Neural cell (in vitro differentiated cells): ENCODE data around the gene BCL2. TPM values are rescaled to one million over a fixed set of nuclear protein-coding genes. Genes with fewer than 3 reads are reported as not detected.

ENCODE experiments used
- H2AFZ ChIP-seq: fragments of 200-600, 300-800 bp; sonication (generic), shearing (Covaris generic); 2 replicates; pipeline ENCODE4 v1.6.0; 2014; ENCODE audit warnings: low read depth, mild to moderate bottlenecking, antibody characterized with exemption, low read length, moderate library complexity
- H3F3A ChIP-seq: fragments of 200-600 bp; shearing (Covaris generic); 2 replicates; pipeline ENCODE4 v1.6.1; 2016; ENCODE audit warnings: mild to moderate bottlenecking, moderate library complexity, mixed read lengths, antibody characterized with exemption, low read length; ENCODE audit not compliant: insufficient read depth, poor library complexity, severe bottlenecking
- H3K27ac ChIP-seq: fragments of 200-600, 300-800 bp; sonication (generic), shearing (Covaris generic); 2 replicates; pipeline ENCODE4 v1.5.1; 2014; ENCODE audit warnings: mild to moderate bottlenecking, low read length, moderate library complexity
- H3K27me3 ChIP-seq: fragments of 300-800, 200-600 bp; sonication (generic), shearing (Covaris generic); 2 replicates; pipeline ENCODE4 v1.6.0; 2014; ENCODE audit warnings: mild to moderate bottlenecking, low read depth, low read length, moderate library complexity; ENCODE audit not compliant: insufficient read depth
- H3K36me3 ChIP-seq: fragments of 300-800, 200-600 bp; sonication (generic), shearing (Covaris generic); 2 replicates; pipeline ENCODE4 v1.5.1; 2014; ENCODE audit warnings: mild to moderate bottlenecking, antibody characterized with exemption, low read length, moderate library complexity; ENCODE audit not compliant: insufficient read depth
- H3K4me2 ChIP-seq: fragments of 300-800, 200-600 bp; sonication (generic), shearing (Covaris generic); 2 replicates; pipeline ENCODE4 v1.6.0; 2014; ENCODE audit warnings: mild to moderate bottlenecking, low read length
- H3K4me3 ChIP-seq: fragments of 300-800, 200-600 bp; sonication (generic), shearing (Covaris generic); 2 replicates; pipeline ENCODE4 v1.5.1; 2014; ENCODE audit warnings: mild to moderate bottlenecking, low read length, moderate library complexity
- H3K79me2 ChIP-seq: fragments of 200-600 bp; shearing (Covaris generic); replicated peaks from 2 replicates; pipeline ENCODE4 v1.6.0; 2014; ENCODE audit warnings: mild to moderate bottlenecking, low read length, moderate library complexity; ENCODE audit not compliant: insufficient read depth
- H3K9ac ChIP-seq: fragments of 300-800, 200-600 bp; sonication (generic), shearing (Covaris generic); 2 replicates; pipeline ENCODE4 v1.6.1; 2016; ENCODE audit warnings: mild to moderate bottlenecking, low read length, mixed read lengths
- H3K9me2 ChIP-seq: fragments of 200-600 bp; shearing (Covaris generic); 2 replicates; pipeline ENCODE4 v1.6.1; 2016; ENCODE audit warnings: mild to moderate bottlenecking, low read length, mixed read lengths; ENCODE audit not compliant: insufficient read depth
- H3K9me3 ChIP-seq: fragments of 200-600, 300-800 bp; sonication (generic), shearing (Covaris generic); 2 replicates; pipeline ENCODE4 v1.6.1; 2016; ENCODE audit warnings: mild to moderate bottlenecking, mixed run types, low read length, moderate library complexity, mixed read lengths
- H4K20me1 ChIP-seq: fragments of 200-600 bp; shearing (Covaris generic); 2 replicates; pipeline ENCODE4 v1.6.1; 2016; ENCODE audit warnings: mild to moderate bottlenecking, mixed run types; ENCODE audit not compliant: insufficient read depth
- CTCF ChIP-seq: fragments of 450-650 bp; IDR thresholded peaks from 2 replicates; pipeline ENCODE4 v1.5.1; 2014; ENCODE audit warnings: antibody characterized with exemption, mild to moderate bottlenecking, moderate library complexity; ENCODE audit not compliant: poor library complexity, severe bottlenecking
- EP300 ChIP-seq: fragments of 450-650 bp; conservative IDR thresholded peaks from 2 replicates; pipeline ENCODE4 v1.6.1; 2014; ENCODE audit warnings: antibody characterized with exemption, mild to moderate bottlenecking, moderate library complexity; ENCODE audit not compliant: poor library complexity, severe bottlenecking
- EZH2 ChIP-seq: fragments of 200-600, 300-800 bp; shearing (Covaris generic), sonication (generic); IDR thresholded peaks from 2 replicates; pipeline ENCODE4 v1.6.1; 2014; ENCODE audit warnings: antibody characterized with exemption, low read length, borderline replicate concordance, mild to moderate bottlenecking; ENCODE audit not compliant: insufficient read depth, poor library complexity, severe bottlenecking
- MXI1 ChIP-seq: fragments of 450-650 bp; conservative IDR thresholded peaks from 2 replicates; pipeline ENCODE4 v1.6.1; 2014; ENCODE audit warnings: antibody characterized with exemption, mild to moderate bottlenecking; ENCODE audit not compliant: poor library complexity, severe bottlenecking
- POLR2AphosphoS5 ChIP-seq: IDR thresholded peaks from 2 replicates; pipeline ENCODE4 v1.6.1; 2012
- RAD21 ChIP-seq: fragments of 450-650 bp; conservative IDR thresholded peaks from 2 replicates; pipeline ENCODE4 v1.6.1; 2014; ENCODE audit warnings: antibody characterized with exemption, mild to moderate bottlenecking, moderate library complexity
- REST ChIP-seq: IDR thresholded peaks from 2 replicates; pipeline ENCODE4 v1.6.1; 2012; ENCODE audit warnings: borderline replicate concordance
- SMC3 ChIP-seq: fragments of 450-650 bp; conservative IDR thresholded peaks from 2 replicates; pipeline ENCODE4 v1.6.1; 2014; ENCODE audit warnings: antibody characterized with exemption, mild to moderate bottlenecking, moderate library complexity; ENCODE audit not compliant: poor library complexity
- TAF1 ChIP-seq: IDR thresholded peaks from 2 replicates; pipeline ENCODE4 v1.6.1; 2012; ENCODE audit warnings: low read depth
- polyA plus RNA-seq: library from polyadenylated mRNA; depleted of rRNA; stranded (reverse); fragments of >200 nt; gene quantifications from 2 replicates; pipeline ENCODE4 v1.2.3, GENCODE V29; 2014

Gene BCL2
- polyA plus RNA-seq, 1 donor from 2014 or later = 3.4 TPM

GRCh38 chr18:63142594-63143225 lies 176.9 kb downstream of the BCL2 start:
- Histone ChIP-seq H3K9ac (no peak overlapping the region), H2AFZ (no peak overlapping the region), H3K9me2 (no peaks in the 10 kb centered on the region), H3F3A (no peaks in the 10 kb centered on the region), H3K36me3 (no peaks in the 10 kb centered on the region), H3K27ac (no peak overlapping the region), H4K20me1 (no peaks in the 10 kb centered on the region), H3K27me3 (no peaks in the 10 kb centered on the region), H3K4me3 (no peak overlapping the region), H3K4me2 (no peak overlapping the region), H3K9me3 (no peaks in the 10 kb centered on the region), H3K79me2 (no peaks in the 10 kb centered on the region)
- TF ChIP-seq CTCF (no peak), RAD21 (no peak), TAF1 (no peak), POLR2AphosphoS5 (no peak), REST (no peak), EZH2 (no peak), EP300 (no peak), MXI1 (no peak), SMC3 (no peak)

- H3F3A ChIP-seq = no peaks in the 10 kb centered on the region
- no peaks in the 10 kb centered on the region for H3K27me3 ChIP-seq
- no peak overlapping the region for H2AFZ ChIP-seq
- H3K4me3 ChIP-seq = no peak overlapping the region
- H3K9me3 ChIP-seq = no peaks in the 10 kb centered on the region
- no peak overlapping the region for H3K27ac ChIP-seq
- no peak overlapping the region for H3K9ac ChIP-seq
- H4K20me1 ChIP-seq = no peaks in the 10 kb centered on the region
- H3K4me2 ChIP-seq = no peak overlapping the region
- no peaks in the 10 kb centered on the region for H3K36me3 ChIP-seq
- TF ChIP-seq MXI1 = no peak
- no peak for TF ChIP-seq RAD21
- TF ChIP-seq SMC3 = no peak
- TF ChIP-seq TAF1 = no peak
- no peak for TF ChIP-seq REST
- no peak for TF ChIP-seq EZH2
- no peak for TF ChIP-seq POLR2AphosphoS5
- no peak for TF ChIP-seq EP300
- no peak for TF ChIP-seq CTCF
- no peaks in the 10 kb centered on the region for H3K79me2 ChIP-seq
- no peaks in the 10 kb centered on the region for H3K9me2 ChIP-seq
Measured at GRCh38 chr18:63141778-63142176, 177.8 kb downstream of the BCL2 start.
